GM12873 (cell line): ENCODE results near the gene TMA7B.

Experiments
- TF ChIP-seq, protein P1 (sequence below): IDR thresholded peaks from 2 replicates; pipeline ENCODE4 v1.5.1; 2012; ENCODE audit warnings: low read depth, mild to moderate bottlenecking, moderate library complexity, low read length, control low read depth; ENCODE audit not compliant: insufficient read depth; ENCODE audit errors: missing control alignments

Gene TMA7B

DNA sequence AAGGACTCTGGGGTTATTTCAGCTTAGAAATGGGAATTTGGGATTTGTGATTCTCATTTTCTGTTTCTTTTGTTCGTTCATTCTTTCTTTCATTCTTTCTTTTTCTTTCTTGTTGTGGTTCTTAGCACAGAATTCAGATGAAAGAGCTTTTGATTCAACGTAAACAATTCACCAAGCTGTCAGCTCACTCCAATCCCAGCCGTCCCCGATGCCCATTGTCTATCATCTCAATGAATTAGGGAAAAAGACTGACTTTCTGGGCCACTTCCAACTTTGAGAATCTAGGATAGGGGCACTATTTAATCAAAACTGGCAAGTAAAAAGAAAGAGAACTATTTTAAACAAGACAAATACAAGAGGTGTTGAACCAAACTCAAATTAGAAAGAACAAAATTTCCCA lies 25.1 kb upstream of the TMA7B start:
- TF ChIP-seq, protein P1, sequence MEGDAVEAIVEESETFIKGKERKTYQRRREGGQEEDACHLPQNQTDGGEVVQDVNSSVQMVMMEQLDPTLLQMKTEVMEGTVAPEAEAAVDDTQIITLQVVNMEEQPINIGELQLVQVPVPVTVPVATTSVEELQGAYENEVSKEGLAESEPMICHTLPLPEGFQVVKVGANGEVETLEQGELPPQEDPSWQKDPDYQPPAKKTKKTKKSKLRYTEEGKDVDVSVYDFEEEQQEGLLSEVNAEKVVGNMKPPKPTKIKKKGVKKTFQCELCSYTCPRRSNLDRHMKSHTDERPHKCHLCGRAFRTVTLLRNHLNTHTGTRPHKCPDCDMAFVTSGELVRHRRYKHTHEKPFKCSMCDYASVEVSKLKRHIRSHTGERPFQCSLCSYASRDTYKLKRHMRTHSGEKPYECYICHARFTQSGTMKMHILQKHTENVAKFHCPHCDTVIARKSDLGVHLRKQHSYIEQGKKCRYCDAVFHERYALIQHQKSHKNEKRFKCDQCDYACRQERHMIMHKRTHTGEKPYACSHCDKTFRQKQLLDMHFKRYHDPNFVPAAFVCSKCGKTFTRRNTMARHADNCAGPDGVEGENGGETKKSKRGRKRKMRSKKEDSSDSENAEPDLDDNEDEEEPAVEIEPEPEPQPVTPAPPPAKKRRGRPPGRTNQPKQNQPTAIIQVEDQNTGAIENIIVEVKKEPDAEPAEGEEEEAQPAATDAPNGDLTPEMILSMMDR: no peak

GRCh38 chr22:39935612-39936011 lies 24.6 kb upstream of the TMA7B start:
- TF ChIP-seq, protein P1: no peak

GRCh38 chr22:39936523-39937145 lies 23.6 kb upstream of the TMA7B start:
- TF ChIP-seq, protein P1: no peak

DNA sequence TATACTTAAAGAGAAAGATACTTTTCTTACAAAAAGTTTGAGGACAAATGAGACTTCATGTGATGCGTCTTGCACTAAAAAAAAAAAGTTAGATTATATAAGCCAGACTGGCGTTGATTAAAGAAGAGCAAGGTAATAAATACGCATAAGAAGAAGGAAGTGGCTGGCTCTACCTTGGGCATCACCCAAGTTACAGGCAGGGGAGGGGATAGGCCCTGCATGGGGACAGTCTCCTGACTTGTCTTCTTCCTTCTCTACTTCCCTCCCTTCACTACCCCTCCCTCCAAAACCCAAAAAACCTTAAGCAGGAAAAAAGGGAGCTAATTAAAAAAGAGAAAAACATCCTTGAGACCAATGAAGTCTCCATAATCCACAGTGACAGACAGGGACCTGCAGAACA lies 22.3 kb upstream of the TMA7B start:
- TF ChIP-seq, protein P1: no peak

DNA sequence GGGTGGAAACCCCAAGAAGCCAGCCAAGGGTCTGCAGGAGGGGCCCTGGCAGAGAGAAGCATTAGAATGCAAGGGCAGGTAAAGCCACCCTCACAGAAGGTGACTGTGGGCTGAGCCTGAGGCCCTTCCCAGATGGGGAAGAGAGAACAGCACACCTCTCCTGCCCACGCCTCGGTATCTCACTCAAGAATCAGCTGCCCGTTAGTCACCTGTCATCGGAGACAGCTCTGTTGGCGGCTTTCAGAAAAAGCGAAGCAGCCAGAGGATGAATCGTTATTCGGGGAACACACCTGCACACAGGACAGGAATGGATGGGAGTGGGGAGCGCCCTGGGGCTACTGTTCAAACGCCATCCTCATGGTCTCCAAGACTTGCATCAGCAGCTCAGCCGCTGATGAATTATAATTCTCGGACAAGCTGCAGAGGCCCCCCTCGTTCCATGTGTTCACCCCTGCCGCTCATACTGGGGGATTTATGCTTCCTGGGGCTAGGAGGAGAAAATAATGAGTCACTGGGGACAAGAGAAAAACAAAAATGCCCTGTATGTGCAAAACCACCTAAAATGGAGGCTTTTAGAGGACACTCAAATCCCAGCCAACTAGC lies 21.6 kb upstream of the TMA7B start:
- TF ChIP-seq, protein P1: no peak

- TF ChIP-seq, protein P1: no peak
These were observed 20.4 kb upstream of the TMA7B start for GRCh38 chr22:39939830-39940229.

- TF ChIP-seq, protein P1: peak; percentile 29
These were observed 19.4 kb upstream of the TMA7B start for GRCh38 chr22:39940757-39941305.
